Endothelial cell of umbilical vein (primary cell): Measurements from ENCODE around the gene TPSB2. TPM values are rescaled to one million over a fixed set of nuclear protein-coding genes. Genes with fewer than 3 reads are reported as not detected.

Experiments
- BruUV-seq: library from RNA; stranded (reverse); fragments of 400-500 nt; replicated peaks from 2 replicates; lab custom pipeline; 2021; lab: Mats Ljungman, UMichigan
- CTCF ChIA-PET: fragments of 300-600, 350-600 bp; sonication (Branson Sonifier 250); formaldehyde crosslinking; loops from one replicate; lab custom pipeline; 2021; ENCODE audit warnings: antibody characterized with exemption, inconsistent platforms; lab: Charles Lee
- POLR2A ChIA-PET: fragments of 300-600, 350-600 bp; sonication (Branson Sonifier 250); formaldehyde crosslinking; loops from one replicate; lab custom pipeline; 2021; ENCODE audit warnings: antibody characterized with exemption, inconsistent platforms; lab: Charles Lee
- DNase-seq: peaks from one replicate; pipeline ENCODE4 v3.0.0-alpha.2; 2011; ENCODE audit warnings: low read depth, low spot score
- FAIRE-seq: peaks from 2 replicates; lab custom pipeline; 2011; peaks lifted over from hg19 to GRCh38; lab: Jason Lieb, UNC
- H2AFZ ChIP-seq: 2 replicates; pipeline ENCODE4 v1.6.0; 2012; ENCODE audit warnings: low read depth, low read length, control low read depth, inconsistent platforms
- H3K27ac ChIP-seq: 2 replicates; pipeline ENCODE4 v1.5.1; 2011; ENCODE audit warnings: low read depth, mild to moderate bottlenecking, control low read depth, low read length, moderate library complexity; ENCODE audit not compliant: insufficient read depth
- H3K27me3 ChIP-seq, 2 experiments: 2 replicates each; pipeline versions ENCODE4 v1.6.0 to v1.6.1; 2011; ENCODE audit warnings: low read length in 2 of 2, mixed read lengths in 1 of 2; ENCODE audit not compliant: control insufficient read depth in 2 of 2, insufficient read depth in 2 of 2
- H3K36me3 ChIP-seq, 2 experiments: 2 replicates in 1 of 2; 3 replicates in 1 of 2; pipeline ENCODE4 v1.5.1; 2011; ENCODE audit warnings: low read length in 2 of 2, mild to moderate bottlenecking in 1 of 2, moderate library complexity in 1 of 2; ENCODE audit not compliant: control insufficient read depth in 2 of 2, insufficient read depth in 2 of 2; ENCODE audit errors: extremely low read depth in 1 of 2
- H3K4me1 ChIP-seq: 3 replicates; pipeline ENCODE4 v1.5.1; 2011; ENCODE audit warnings: mild to moderate bottlenecking, low read length; ENCODE audit not compliant: control insufficient read depth, insufficient read depth; ENCODE audit errors: extremely low read depth
- H3K4me2 ChIP-seq: 2 replicates; pipeline ENCODE4 v1.6.1; 2011; ENCODE audit warnings: low read length, control low read depth, mixed read lengths; ENCODE audit not compliant: insufficient read depth
- H3K4me3 ChIP-seq, 3 experiments: fragments of 200-600 bp in 1 of 3; sonication (generic), shearing (Covaris generic) in 1 of 3; replicated peaks in 1 of 3; 2 replicates each; pipeline ENCODE4 v1.5.1; 2011 to 2016; ENCODE audit warnings: control low read depth in 3 of 3, low read length in 3 of 3, mild to moderate bottlenecking in 2 of 3, inconsistent platforms in 1 of 3, low read depth in 1 of 3, moderate library complexity in 1 of 3; ENCODE audit not compliant: insufficient read depth in 1 of 3
- H3K79me2 ChIP-seq: 2 replicates; pipeline ENCODE4 v1.6.0; 2012; ENCODE audit warnings: low read length, inconsistent platforms; ENCODE audit not compliant: control insufficient read depth, insufficient read depth
- H3K9ac ChIP-seq: replicated peaks from 2 replicates; pipeline ENCODE3; 2011; ENCODE audit warnings: low read length, control low read depth; ENCODE audit not compliant: insufficient read depth; ENCODE audit errors: extremely low read depth
- H3K9me1 ChIP-seq: replicated peaks from 3 replicates; pipeline ENCODE4 v1.6.0; 2011; ENCODE audit warnings: mild to moderate bottlenecking, low read length; ENCODE audit not compliant: control insufficient read depth, insufficient read depth; ENCODE audit errors: extremely low read depth
- H3K9me3 ChIP-seq: replicated peaks from 2 replicates; pipeline ENCODE4 v1.5.1; 2012; ENCODE audit warnings: low read length, inconsistent platforms; ENCODE audit not compliant: control insufficient read depth, insufficient read depth
- H4K20me1 ChIP-seq: replicated peaks from 2 replicates; pipeline ENCODE3; 2011; ENCODE audit warnings: mild to moderate bottlenecking, low read length; ENCODE audit not compliant: control insufficient read depth, insufficient read depth; ENCODE audit errors: extremely low read depth
- CTCF ChIP-seq, 2 donors: IDR thresholded peaks; 1 replicate in 1 of 2; 2 replicates in 1 of 2; pipeline ENCODE4 v1.5.1; 2011; ENCODE audit warnings: low read length in 2 of 2, mild to moderate bottlenecking in 2 of 2, moderate library complexity in 2 of 2, control low read depth in 1 of 2, inconsistent platforms in 1 of 2, low read depth in 1 of 2; ENCODE audit not compliant: insufficient read depth in 1 of 2; ENCODE audit errors: extremely low read depth in 1 of 2
- EZH2 ChIP-seq: IDR thresholded peaks from 2 replicates; pipeline ENCODE4 v1.6.1; 2012; ENCODE audit warnings: borderline replicate concordance, low read depth, mild to moderate bottlenecking, moderate library complexity, low read length, inconsistent platforms; ENCODE audit not compliant: severe bottlenecking
- FOS ChIP-seq: IDR thresholded peaks from 2 replicates; pipeline ENCODE4 v1.6.1; 2011; ENCODE audit warnings: mild to moderate bottlenecking, low read length, moderate library complexity, borderline replicate concordance; ENCODE audit not compliant: insufficient read depth
- GATA2 ChIP-seq: IDR thresholded peaks from 2 replicates; pipeline ENCODE4 v1.7.0; 2011; ENCODE audit warnings: low read depth, mild to moderate bottlenecking, moderate library complexity, mixed read lengths, low read length; ENCODE audit not compliant: insufficient read length, insufficient read depth
- JUN ChIP-seq: IDR thresholded peaks from 2 replicates; pipeline ENCODE4 v1.6.1; 2011; ENCODE audit warnings: borderline replicate concordance, low read depth; ENCODE audit not compliant: insufficient read length, insufficient read depth
- MAX ChIP-seq: IDR thresholded peaks from 2 replicates; pipeline ENCODE4 v1.6.1; 2011; ENCODE audit not compliant: insufficient read depth, insufficient read length
- MYC ChIP-seq: IDR thresholded peaks from one replicate; pipeline ENCODE4 v1.6.1; 2011; ENCODE audit warnings: mild to moderate bottlenecking, low read depth, low read length
- POLR2A ChIP-seq: IDR thresholded peaks from 2 replicates; pipeline ENCODE4 v1.6.1; 2012; ENCODE audit warnings: low read depth, mild to moderate bottlenecking, control low read depth, low read length
- POLR2AphosphoS5 ChIP-seq: IDR thresholded peaks from 2 replicates; pipeline ENCODE4 v1.6.1; 2012; ENCODE audit warnings: low read depth, mild to moderate bottlenecking, control low read depth, low read length, moderate library complexity; ENCODE audit not compliant: insufficient read depth
- dilution Hi-C: fragments of 300-500 bp; cut with MboI; formaldehyde crosslinking; loops from one replicate; pipeline ENCODE4 v1.15.0; 2019; ENCODE audit warnings: low sequenced_read_pairs; ENCODE audit not compliant: extremely low pct_ligation_motif_present
- intact Hi-C: fragments of 100-400 bp; cut with micrococcal nuclease; formaldehyde crosslinking; loops from one replicate; pipeline ENCODE4 v1.10.0; 2022
- polyA plus RNA-seq, 4 experiments: library from polyadenylated mRNA; depleted of rRNA in 3 of 4; stranded (reverse) in 3 of 4; unstranded in 1 of 4; fragments of >200 nt; gene quantifications; 2 replicates each; pipeline versions ENCODE4 v1.2.1 to v1.2.3, GENCODE V29; 2011 to 2012; ENCODE audit warnings: missing spikeins in 1 of 4
- total RNA-seq: library from RNA; stranded (reverse); gene quantifications from 2 replicates; pipeline ENCODE4 v1.2.3, GENCODE V29; 2021

Gene TPSB2
- total and polyA plus RNA-seq, 2 donors (not counting 3 experiments of a cell fraction or from before 2014, with no cell fraction given): not detected

GRCh38 chr16:1217526-1217925 lies 12.5 kb downstream of the TPSB2 start:
- CTCF ChIA-PET: no interaction called here
- Histone ChIP-seq H3K79me2 (no peaks in the 10 kb centered on the region), H3K4me1 (no peaks in the 10 kb centered on the region), H3K36me3 (no peaks in the 10 kb centered on the region), H4K20me1 (no peaks in the 10 kb centered on the region), H3K4me2 (no peak overlapping the region), H3K4me3 (no peak overlapping the region), H3K9ac (no peak overlapping the region), H2AFZ (no peak overlapping the region), H3K27ac (no peak overlapping the region), H3K9me1 (no peaks in the 10 kb centered on the region), H3K9me3 (no peaks in the 10 kb centered on the region), H3K27me3 (no peaks in the 10 kb centered on the region)
- POLR2A ChIA-PET: no interaction called here
- no peak for DNase-seq
- dilution Hi-C loops (no loop called here), intact Hi-C loops (loop anchor here (2.0 kb wide), 1 partner anchor 43 kb away; no protein-coding TSS in a partner anchor)
- no peak for FAIRE-seq
- no peak for TF ChIP-seq POLR2A
- no peak for TF ChIP-seq MAX
- no peak for TF ChIP-seq CTCF (IDR thresholded peaks at IDR 0.05; ENCODE audit: extremely low read depth in 1 of 2, insufficient read depth in 1 of 2, low read depth in 1 of 2, low read length in 2 of 2)
- TF ChIP-seq EZH2: no peak
- TF ChIP-seq JUN: no peak
- no peak for TF ChIP-seq POLR2AphosphoS5
- TF ChIP-seq FOS: no peak
- TF ChIP-seq GATA2: no peak
- no peak for TF ChIP-seq MYC
- BruUV-seq: no TSS peak
